Epithelial cell of proximal tubule (primary cell): ENCODE measurements around the gene CACNA1H. TPM values are rescaled to one million over a fixed set of nuclear protein-coding genes. Genes with fewer than 3 reads are reported as not detected.

Experiments
- DNase-seq: peaks from one replicate; pipeline ENCODE4 v3.0.0-alpha.2; 2011; ENCODE audit warnings: low read depth
- H3K4me3 ChIP-seq: 2 replicates; pipeline ENCODE4 v1.5.1; 2011; ENCODE audit warnings: low read depth, mild to moderate bottlenecking, low read length
- total RNA-seq: library from RNA; depleted of rRNA; stranded (reverse); fragments of >200 nt; gene quantifications from 2 replicates; pipeline ENCODE4 v1.2.3, GENCODE V29; 2015
- TF ChIP-seq, protein P1 (sequence below): conservative IDR thresholded peaks from 2 replicates; pipeline ENCODE4 v1.5.1; 2012; ENCODE audit warnings: low read depth, mild to moderate bottlenecking, low read length

CACNA1H gene
- total RNA-seq, 1 donor from 2014 or later: 0.29 TPM

DNA sequence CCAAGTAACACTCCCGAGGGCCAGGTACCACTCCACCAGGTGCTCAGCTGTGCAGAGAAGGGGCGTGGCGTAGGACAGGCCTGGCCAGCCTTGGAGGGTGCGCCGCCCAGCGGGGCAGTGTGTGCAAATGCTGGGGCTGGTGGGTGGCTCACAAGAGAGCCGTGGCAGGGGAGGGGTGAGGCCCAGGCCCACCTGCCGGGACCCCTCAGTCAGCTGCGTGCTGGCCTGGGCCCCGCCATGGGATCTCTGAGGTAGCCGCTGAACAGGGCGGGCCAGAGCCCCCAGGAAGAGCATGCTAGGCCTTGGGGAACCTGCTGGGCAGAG is 63.4 kb downstream of the CACNA1H start:
- TF ChIP-seq, protein P1, sequence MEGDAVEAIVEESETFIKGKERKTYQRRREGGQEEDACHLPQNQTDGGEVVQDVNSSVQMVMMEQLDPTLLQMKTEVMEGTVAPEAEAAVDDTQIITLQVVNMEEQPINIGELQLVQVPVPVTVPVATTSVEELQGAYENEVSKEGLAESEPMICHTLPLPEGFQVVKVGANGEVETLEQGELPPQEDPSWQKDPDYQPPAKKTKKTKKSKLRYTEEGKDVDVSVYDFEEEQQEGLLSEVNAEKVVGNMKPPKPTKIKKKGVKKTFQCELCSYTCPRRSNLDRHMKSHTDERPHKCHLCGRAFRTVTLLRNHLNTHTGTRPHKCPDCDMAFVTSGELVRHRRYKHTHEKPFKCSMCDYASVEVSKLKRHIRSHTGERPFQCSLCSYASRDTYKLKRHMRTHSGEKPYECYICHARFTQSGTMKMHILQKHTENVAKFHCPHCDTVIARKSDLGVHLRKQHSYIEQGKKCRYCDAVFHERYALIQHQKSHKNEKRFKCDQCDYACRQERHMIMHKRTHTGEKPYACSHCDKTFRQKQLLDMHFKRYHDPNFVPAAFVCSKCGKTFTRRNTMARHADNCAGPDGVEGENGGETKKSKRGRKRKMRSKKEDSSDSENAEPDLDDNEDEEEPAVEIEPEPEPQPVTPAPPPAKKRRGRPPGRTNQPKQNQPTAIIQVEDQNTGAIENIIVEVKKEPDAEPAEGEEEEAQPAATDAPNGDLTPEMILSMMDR: no peak
- no peak for DNase-seq
- no peak overlapping the region for H3K4me3 ChIP-seq

DNA sequence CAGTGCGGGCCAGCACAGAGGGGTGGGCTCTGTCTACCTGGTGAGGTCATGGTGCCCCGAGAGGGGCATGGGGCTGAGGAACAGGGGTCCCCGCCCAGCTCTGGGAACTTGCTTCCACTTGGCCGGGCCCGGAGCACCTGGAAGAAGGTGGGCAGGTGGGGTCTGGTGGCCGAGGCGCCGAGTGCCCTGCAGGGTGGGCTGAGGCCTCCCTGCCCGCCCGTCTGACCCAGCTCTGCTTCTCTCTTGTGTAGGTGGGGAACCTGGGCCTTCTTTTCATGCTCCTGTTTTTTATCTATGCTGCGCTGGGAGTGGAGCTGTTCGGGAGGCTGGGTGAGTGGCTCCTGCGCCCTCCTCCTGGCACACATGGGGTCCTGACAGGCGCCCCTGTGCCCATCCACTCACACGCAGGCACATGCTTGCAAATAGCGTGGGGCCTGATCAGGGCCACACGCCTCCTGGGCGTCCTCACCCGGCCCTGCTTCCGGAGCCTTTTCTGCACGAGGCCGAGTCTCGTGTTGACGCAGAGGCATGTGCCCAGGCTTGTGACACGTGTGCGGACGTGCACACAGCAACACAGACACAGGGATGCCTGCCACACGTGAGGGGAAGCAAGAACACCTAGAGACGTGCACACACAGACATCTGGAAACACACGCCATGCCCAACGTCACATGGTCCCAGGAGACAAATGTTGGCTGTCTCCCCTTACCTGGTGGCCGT is 63.9 kb downstream of the CACNA1H start:
- DNase-seq: no peak
- no peak overlapping the region for H3K4me3 ChIP-seq
- TF ChIP-seq, protein P1: no peak

DNA sequence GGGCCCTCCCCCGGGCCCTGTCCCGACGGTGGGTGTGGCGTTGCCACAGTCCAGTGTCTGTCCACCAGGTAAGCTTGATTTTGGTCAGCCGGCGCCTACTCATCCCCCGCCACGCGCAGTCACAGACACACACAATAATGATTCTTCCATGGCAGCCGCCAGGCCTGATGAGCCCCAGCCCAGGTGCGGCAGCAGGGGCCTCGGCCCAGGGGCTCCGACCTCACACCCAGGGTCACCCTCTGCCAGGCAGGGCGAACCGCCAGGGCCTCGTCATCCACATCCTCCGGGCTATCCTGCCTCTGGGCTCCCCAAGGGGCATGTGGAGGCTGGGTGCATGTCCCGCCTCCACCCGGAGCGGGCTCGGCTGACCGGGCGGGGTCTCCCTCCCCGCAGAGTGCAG is 64.6 kb downstream of the CACNA1H start:
- TF ChIP-seq, protein P1: no peak
- no peak for DNase-seq
- no peak overlapping the region for H3K4me3 ChIP-seq

DNA sequence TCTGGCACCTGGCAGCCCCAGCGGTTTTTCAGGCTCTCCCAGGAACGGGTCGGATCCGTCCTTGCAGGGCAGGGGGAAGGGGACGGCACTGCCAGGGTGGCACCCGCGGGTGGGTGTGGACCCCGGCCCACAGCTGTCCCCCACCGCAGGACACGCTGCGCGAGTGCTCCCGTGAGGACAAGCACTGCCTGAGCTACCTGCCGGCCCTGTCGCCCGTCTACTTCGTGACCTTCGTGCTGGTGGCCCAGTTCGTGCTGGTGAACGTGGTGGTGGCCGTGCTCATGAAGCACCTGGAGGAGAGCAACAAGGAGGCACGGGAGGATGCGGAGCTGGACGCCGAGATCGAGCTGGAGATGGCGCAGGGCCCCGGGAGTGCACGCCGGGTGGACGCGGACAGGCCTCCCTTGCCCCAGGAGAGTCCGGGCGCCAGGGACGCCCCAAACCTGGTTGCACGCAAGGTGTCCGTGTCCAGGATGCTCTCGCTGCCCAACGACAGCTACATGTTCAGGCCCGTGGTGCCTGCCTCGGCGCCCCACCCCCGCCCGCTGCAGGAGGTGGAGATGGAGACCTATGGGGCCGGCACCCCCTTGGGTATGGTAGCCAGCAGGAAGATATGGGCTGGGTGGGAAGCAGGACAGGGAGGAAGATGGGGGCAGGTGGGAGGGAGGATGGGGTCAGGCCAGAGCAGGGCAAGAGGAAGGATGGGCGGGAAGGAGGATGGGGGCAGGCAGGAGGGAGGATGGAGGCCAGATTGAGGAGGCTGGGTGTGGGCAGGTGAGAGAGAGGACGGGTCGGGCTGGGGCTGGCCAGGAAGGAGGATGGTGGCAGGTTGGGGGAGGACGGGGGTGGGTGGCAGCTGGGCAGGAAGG is 65.4 kb downstream of the CACNA1H start:
- TF ChIP-seq, protein P1: no peak
- no peak for DNase-seq
- H3K4me3 ChIP-seq: no peak overlapping the region

DNA sequence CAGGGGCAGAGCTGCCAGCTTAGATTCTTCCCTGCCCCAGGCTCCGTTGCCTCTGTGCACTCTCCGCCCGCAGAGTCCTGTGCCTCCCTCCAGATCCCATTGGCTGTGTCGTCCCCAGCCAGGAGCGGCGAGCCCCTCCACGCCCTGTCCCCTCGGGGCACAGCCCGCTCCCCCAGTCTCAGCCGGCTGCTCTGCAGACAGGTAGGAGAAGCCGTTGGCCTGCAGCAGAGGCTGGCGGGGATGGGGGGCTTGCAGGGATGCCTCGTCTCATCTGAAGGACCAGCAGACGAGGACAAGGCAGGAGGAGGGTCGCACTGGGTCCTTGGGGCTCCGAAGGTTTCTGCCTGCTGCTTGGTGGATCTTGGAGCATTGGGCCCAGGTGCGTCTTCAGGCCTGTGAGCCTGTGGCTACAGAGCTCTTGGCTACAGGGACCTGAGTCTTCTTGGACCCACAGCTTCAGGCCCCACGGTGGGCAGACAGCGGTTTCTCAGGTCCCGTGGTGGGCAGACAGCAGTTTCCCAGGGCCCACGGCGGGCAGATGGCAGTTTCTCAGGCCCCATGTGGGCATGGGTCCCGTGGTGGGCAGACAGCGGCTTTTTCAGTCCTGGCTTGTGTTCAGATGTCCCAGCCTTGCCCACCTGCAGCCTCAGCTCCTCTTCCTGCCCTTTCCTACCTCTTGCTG is 66.2 kb downstream of the CACNA1H start:
- DNase-seq: no peak
- TF ChIP-seq, protein P1: no peak
- H3K4me3 ChIP-seq: no peak overlapping the region

DNA sequence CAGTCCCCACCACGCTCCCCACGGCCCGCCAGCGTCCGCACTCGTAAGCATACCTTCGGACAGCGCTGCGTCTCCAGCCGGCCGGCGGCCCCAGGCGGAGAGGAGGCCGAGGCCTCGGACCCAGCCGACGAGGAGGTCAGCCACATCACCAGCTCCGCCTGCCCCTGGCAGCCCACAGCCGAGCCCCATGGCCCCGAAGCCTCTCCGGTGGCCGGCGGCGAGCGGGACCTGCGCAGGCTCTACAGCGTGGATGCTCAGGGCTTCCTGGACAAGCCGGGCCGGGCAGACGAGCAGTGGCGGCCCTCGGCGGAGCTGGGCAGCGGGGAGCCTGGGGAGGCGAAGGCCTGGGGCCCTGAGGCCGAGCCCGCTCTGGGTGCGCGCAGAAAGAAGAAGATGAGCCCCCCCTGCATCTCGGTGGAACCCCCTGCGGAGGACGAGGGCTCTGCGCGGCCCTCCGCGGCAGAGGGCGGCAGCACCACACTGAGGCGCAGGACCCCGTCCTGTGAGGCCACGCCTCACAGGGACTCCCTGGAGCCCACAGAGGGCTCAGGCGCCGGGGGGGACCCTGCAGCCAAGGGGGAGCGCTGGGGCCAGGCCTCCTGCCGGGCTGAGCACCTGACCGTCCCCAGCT is 67.3 kb downstream of the CACNA1H start:
- TF ChIP-seq, protein P1: no peak
- no peak for DNase-seq
- H3K4me3 ChIP-seq: no peak overlapping the region
